Measurements from ENCODE around the gene TBL1XR1. TPM values are rescaled to one million over a fixed set of nuclear protein-coding genes. Genes with fewer than 3 reads are reported as not detected.

Gene TBL1XR1
- total RNA-seq, 1 donor from 2014 or later, result 102 TPM

DNA sequence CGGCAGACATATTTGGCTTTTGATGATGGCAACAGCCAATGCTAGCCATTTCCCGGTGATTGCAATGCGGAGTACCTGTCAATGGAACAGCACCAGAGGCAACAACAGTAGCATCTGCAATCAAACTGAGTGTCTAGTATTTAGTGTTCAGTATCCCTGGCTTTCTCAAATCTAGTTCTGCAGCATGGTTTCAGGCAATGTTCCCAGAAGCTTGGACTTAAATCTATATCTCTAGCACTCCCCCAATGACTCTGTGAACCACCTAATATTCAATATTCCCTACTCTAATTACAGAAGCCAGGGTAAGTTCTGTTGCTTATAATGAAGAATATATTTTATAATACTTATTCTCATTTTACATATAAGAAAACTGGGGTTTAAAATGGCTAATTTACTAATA, 48.2 kb downstream of the TBL1XR1 start:
- no peaks in the 10 kb centered on the region for H3K36me3 ChIP-seq
- intact Hi-C loops (cut with micrococcal nuclease), result no loop called here
- no peaks in the 10 kb centered on the region for H3K27me3 ChIP-seq (ENCODE audit: low read depth)
- no peak overlapping the region for H3K27ac ChIP-seq (replicated peaks)
- TF ChIP-seq, protein P1, sequence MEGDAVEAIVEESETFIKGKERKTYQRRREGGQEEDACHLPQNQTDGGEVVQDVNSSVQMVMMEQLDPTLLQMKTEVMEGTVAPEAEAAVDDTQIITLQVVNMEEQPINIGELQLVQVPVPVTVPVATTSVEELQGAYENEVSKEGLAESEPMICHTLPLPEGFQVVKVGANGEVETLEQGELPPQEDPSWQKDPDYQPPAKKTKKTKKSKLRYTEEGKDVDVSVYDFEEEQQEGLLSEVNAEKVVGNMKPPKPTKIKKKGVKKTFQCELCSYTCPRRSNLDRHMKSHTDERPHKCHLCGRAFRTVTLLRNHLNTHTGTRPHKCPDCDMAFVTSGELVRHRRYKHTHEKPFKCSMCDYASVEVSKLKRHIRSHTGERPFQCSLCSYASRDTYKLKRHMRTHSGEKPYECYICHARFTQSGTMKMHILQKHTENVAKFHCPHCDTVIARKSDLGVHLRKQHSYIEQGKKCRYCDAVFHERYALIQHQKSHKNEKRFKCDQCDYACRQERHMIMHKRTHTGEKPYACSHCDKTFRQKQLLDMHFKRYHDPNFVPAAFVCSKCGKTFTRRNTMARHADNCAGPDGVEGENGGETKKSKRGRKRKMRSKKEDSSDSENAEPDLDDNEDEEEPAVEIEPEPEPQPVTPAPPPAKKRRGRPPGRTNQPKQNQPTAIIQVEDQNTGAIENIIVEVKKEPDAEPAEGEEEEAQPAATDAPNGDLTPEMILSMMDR (IDR thresholded peaks at IDR 0.05; ENCODE audit: borderline replicate concordance), result no peak
- peaks cover 91% of the 10 kb centered on the region for H3K4me1 ChIP-seq
- H3K4me3 ChIP-seq, result no peak overlapping the region
- DNase-seq, result no peak
- H3K9me3 ChIP-seq (replicated peaks), result no peaks in the 10 kb centered on the region

DNA sequence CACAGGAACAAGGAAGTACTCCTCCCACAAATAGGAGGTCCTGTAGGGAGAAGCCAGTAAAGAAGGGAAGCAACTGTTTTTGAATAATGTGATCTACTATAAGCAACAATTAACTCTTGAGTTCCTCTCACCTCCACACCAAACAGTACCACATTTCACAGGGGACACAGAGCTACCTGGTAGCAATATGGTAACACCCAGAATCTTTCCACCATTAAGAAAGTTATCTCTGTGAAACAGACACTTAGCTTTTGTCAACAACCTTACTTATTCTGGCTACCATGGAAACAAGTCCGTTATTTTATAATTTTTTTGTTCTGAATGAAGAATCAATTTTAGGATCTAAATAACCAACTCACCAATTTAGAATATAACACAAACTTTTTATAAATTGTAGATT, 49.5 kb downstream of the TBL1XR1 start:
- H3K27ac ChIP-seq (replicated peaks), result no peak overlapping the region
- no peaks in the 10 kb centered on the region for H3K9me3 ChIP-seq (replicated peaks)
- no peak overlapping the region for H3K4me3 ChIP-seq
- H3K36me3 ChIP-seq, result no peaks in the 10 kb centered on the region
- intact Hi-C loops (cut with micrococcal nuclease), result no loop called here
- TF ChIP-seq, protein P1 (IDR thresholded peaks at IDR 0.05; ENCODE audit: borderline replicate concordance), result no peak
- no peaks in the 10 kb centered on the region for H3K27me3 ChIP-seq (ENCODE audit: low read depth)
- DNase-seq, result no peak
- peaks cover 92% of the 10 kb centered on the region for H3K4me1 ChIP-seq

DNA sequence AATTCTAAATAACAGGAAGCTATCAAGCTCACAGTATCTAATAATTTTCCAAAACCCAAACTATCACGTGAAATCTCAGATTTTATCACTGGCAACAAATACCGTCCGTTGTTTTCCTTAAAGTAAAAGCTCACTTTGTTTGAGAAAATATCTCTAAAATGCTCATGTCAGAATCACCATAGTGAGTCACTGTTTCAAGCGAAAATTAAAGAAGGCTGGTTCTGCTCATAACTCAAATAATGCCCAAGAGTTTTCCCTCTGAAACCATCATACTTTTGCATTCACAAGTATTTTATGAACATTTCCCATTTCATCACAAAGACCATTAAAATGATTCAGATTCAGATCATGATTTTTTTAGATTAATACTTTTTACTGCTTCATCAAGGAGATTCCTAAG, 50.6 kb downstream of the TBL1XR1 start:
- DNase-seq, result no peak
- intact Hi-C loops (cut with micrococcal nuclease), result no loop called here
- no peak overlapping the region for H3K4me3 ChIP-seq
- no peaks in the 10 kb centered on the region for H3K36me3 ChIP-seq
- no peaks in the 10 kb centered on the region for H3K9me3 ChIP-seq (replicated peaks)
- peaks cover 92% of the 10 kb centered on the region for H3K4me1 ChIP-seq
- no peak overlapping the region for H3K27ac ChIP-seq (replicated peaks)
- no peaks in the 10 kb centered on the region for H3K27me3 ChIP-seq (ENCODE audit: low read depth)
- TF ChIP-seq, protein P1 (IDR thresholded peaks at IDR 0.05; ENCODE audit: borderline replicate concordance), result no peak

DNA sequence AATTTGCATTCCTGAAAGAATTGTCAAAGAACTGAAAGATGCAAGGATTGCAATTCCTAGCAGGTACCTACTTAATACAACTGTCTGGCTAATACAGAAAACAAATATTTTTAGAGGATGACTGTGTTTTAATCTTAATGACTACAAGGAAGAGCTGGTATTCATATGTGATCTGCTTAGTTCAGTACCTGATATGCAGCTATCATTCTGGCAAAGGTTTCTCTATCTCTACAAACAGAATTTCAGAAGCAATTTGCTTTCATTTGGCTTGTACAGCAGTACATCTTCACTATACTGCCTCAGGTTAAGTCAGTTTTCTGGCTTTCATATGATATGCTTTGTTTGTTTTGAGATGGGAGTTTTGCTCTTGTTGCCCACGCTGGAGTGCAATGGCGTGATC, 51.3 kb downstream of the TBL1XR1 start:
- no peak for DNase-seq
- Histone ChIP-seq H3K4me3 (no peak overlapping the region), H3K27me3 (ENCODE audit: low read depth) (no peaks in the 10 kb centered on the region), H3K4me1 (peaks cover 92% of the 10 kb centered on the region), H3K27ac (replicated peaks) (no peak overlapping the region), H3K36me3 (no peaks in the 10 kb centered on the region), H3K9me3 (replicated peaks) (no peaks in the 10 kb centered on the region)
- TF ChIP-seq, protein P1 (IDR thresholded peaks at IDR 0.05; ENCODE audit: borderline replicate concordance), result no peak
- intact Hi-C loops (cut with micrococcal nuclease), result no loop called here

DNA sequence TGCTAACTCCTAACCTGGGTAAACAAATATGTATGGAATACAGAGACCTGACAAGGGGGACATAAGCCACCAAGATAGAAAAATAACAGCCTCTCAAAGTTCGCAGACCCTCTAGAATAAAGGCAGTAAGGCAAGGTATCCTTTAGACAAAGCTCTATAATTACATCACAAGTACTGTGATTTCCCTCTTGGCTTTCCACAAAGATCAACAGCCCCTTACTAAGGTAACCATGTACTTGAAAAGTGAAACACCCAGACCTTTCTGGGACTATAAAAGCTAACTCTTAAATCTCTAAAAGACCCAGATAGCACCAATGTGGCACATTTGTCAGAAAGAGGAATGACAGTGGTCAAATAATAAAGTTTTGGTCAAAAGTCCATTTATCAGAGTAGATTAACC, 51.9 kb downstream of the TBL1XR1 start:
- no peak for DNase-seq
- H3K9me3 ChIP-seq (replicated peaks), result no peaks in the 10 kb centered on the region
- H3K27ac ChIP-seq (replicated peaks), result no peak overlapping the region
- no peaks in the 10 kb centered on the region for H3K36me3 ChIP-seq
- H3K4me1 ChIP-seq, result peaks cover 89% of the 10 kb centered on the region
- no peak overlapping the region for H3K4me3 ChIP-seq
- H3K27me3 ChIP-seq (ENCODE audit: low read depth), result no peaks in the 10 kb centered on the region
- TF ChIP-seq, protein P1 (IDR thresholded peaks at IDR 0.05; ENCODE audit: borderline replicate concordance), result no peak
- intact Hi-C loops (cut with micrococcal nuclease), result no loop called here

DNA sequence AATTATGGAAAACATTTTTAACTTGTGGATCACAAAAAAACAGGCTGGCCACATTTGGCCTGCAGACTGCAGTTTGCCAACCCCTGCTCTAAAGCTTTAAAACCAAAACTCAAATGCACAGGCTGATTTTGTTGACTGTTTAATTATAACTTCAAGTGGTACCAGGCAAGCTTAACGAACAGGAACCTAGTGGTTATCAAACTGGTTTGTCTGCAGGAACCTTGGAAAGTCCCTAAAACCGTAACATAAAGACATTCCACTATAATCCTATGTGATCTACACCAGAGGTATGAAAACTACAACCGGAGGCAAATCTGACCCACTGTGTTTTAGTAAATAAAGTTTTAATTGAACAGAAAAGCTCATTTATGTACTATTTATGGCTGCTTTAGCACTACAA, 52.4 kb downstream of the TBL1XR1 start:
- Histone ChIP-seq H3K27me3 (ENCODE audit: low read depth) (no peaks in the 10 kb centered on the region), H3K36me3 (no peaks in the 10 kb centered on the region), H3K4me1 (peaks cover 87% of the 10 kb centered on the region), H3K9me3 (replicated peaks) (no peaks in the 10 kb centered on the region), H3K4me3 (no peak overlapping the region), H3K27ac (replicated peaks) (no peak overlapping the region)
- TF ChIP-seq, protein P1 (IDR thresholded peaks at IDR 0.05; ENCODE audit: borderline replicate concordance), result no peak
- intact Hi-C loops (cut with micrococcal nuclease), result no loop called here
- DNase-seq, result no peak

Data from left ventricle myocardium inferior (tissue), 1 donor.